Activated CD4-positive, alpha-beta memory T cell treated with anti-CD3 and anti-CD28 coated beads, Interleukin-2, amount 10 ng/mL, durations not matched to agents 7 days and 5 days (primary cell): ENCODE data around the gene DAB1. TPM values are rescaled to one million over a fixed set of nuclear protein-coding genes. Genes with fewer than 3 reads are reported as not detected.

Experiments used
- CTCF ChIA-PET: fragments of 350-600 bp; sonication (Branson Sonifier 250); formaldehyde crosslinking; loops from one replicate; lab custom pipeline; 2021; ENCODE audit warnings: antibody characterized with exemption, inconsistent platforms; lab: Charles Lee
- POLR2A ChIA-PET: fragments of 350-600 bp; sonication (Branson Sonifier 250); formaldehyde crosslinking; loops from one replicate; lab custom pipeline; 2021; ENCODE audit warnings: antibody characterized with exemption; lab: Charles Lee
- DNase-seq: peaks from one replicate; pipeline ENCODE4 v3.0.0-alpha.2; 2020
- H3K27ac Mint-ChIP-seq: one replicate; pipeline ENCODE4 v1.8.0; 2021; ENCODE audit warnings: mild to moderate bottlenecking, mixed read lengths
- H3K27me3 Mint-ChIP-seq: one replicate; pipeline ENCODE4 v1.8.0; 2021; ENCODE audit warnings: mixed read lengths
- H3K36me3 Mint-ChIP-seq: one replicate; pipeline ENCODE4 v1.8.0; 2021; ENCODE audit warnings: low read depth, mixed read lengths
- H3K4me1 Mint-ChIP-seq: one replicate; pipeline ENCODE4 v1.8.0; 2021; ENCODE audit warnings: mixed read lengths
- H3K4me3 Mint-ChIP-seq: one replicate; pipeline ENCODE4 v1.8.0; 2021; ENCODE audit warnings: mild to moderate bottlenecking, mixed read lengths
- H3K9me3 Mint-ChIP-seq: one replicate; pipeline ENCODE4 v1.8.0; 2021; ENCODE audit warnings: mixed read lengths
- total RNA-seq, 2 experiments: library from RNA; stranded (reverse); gene quantifications; one replicate each; pipeline ENCODE4 v1.2.3, GENCODE V29; 2021

DAB1 gene
- total RNA-seq, 2 experiments from 2014 or later: 3.9 to 4.0 TPM

DNA sequence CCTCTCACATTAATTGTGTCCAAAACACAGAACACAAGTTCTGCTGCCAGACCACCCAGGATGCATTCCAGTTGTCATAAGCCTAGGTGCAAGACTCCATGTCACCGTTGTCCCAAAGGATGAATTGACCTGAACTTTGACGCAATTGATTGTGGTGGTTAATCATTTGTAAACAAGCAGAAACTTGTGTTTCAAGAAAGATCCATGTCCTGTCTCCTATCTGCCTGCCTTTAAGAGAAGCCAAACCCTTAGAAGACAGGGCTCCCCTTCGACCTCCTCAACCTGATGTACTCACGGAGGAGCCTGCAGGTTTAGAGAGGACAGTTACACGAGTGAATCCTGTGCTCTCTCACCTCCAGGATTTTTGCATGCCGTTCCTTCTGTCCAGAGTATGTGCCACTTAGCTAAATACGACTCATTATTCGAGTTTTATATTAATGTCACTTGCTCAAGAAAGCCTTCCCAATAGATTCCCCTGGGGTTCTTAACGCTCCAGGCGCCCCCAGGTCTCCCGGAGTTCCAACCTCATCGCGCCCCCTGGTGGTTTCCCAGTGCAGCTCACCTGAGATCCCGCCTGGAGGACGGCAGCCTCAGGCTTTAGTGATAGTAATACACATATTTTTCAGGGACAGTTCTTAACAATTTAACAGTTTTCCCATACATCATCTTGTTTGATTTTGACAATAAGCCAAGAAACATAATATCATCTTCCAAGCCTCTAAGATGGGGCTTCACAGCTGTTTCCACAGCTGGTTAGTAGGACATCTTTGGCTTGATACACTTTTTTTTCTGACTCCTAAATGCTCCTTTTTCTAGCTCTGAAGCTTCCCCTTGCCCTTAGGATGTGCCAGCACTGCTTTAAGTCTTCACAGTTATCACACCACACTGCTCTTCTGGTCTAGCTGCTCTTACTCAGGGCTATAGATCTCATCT is 455.7 kb downstream of the DAB1 start:
- DNase-seq: no peak
- Mint-ChIP-seq H3K36me3 (no peaks in the 10 kb centered on the region), H3K27me3 (no peaks in the 10 kb centered on the region), H3K9me3 (no peaks in the 10 kb centered on the region), H3K27ac (no peak overlapping the region), H3K4me3 (no peak overlapping the region), H3K4me1 (no peaks in the 10 kb centered on the region)
- POLR2A ChIA-PET: no interaction called here
- CTCF ChIA-PET: interaction anchor here (1.9 kb wide), 1 partner anchor 136 kb away, joined by 4 read pairs; no protein-coding TSS in a partner anchor

DNA sequence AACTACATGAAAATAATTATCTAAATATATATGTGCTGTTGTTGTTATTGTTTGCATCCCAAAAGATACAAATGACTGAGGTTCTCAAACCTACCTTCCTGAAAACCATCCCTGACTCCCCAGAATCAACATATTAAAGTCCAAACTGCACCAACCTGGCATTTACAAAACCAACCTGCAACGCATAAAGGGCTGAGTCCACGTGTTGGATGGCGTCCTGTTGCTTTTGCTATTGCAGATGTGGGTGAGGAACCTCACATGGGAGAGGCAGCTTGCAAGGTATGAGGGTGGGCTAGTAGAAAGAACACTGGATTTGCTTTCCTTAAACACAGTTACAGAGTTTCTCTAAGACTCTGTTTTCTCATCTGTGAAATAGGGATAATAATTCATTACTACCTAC is 456.5 kb downstream of the DAB1 start:
- no peaks in the 10 kb centered on the region for H3K4me1 Mint-ChIP-seq
- DNase-seq: no peak
- no peaks in the 10 kb centered on the region for H3K9me3 Mint-ChIP-seq
- CTCF ChIA-PET: interaction anchor here (1.9 kb wide), 1 partner anchor 135 kb away, joined by 4 read pairs; no protein-coding TSS in a partner anchor
- POLR2A ChIA-PET: no interaction called here
- no peak overlapping the region for H3K27ac Mint-ChIP-seq
- no peaks in the 10 kb centered on the region for H3K27me3 Mint-ChIP-seq
- H3K36me3 Mint-ChIP-seq: no peaks in the 10 kb centered on the region
- no peak overlapping the region for H3K4me3 Mint-ChIP-seq

DNA sequence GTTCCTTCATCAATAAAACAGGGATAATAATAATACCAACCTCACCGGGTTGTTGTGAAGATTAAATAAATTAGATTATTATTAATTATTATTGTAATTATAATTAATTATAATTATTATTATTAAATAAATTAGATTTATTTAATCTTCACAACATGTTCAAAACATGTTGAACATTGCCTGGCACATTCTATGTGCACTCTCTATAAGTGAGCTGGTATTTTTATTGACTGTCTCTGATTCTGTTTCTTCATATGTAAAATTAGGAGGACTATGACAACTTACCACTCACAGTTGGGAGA is 457.2 kb downstream of the DAB1 start:
- Mint-ChIP-seq H3K27me3 (no peaks in the 10 kb centered on the region), H3K4me1 (no peaks in the 10 kb centered on the region), H3K9me3 (no peaks in the 10 kb centered on the region), H3K36me3 (no peaks in the 10 kb centered on the region), H3K4me3 (no peak overlapping the region), H3K27ac (no peak overlapping the region)
- CTCF ChIA-PET: no interaction called here
- no peak for DNase-seq
- POLR2A ChIA-PET: no interaction called here

DNA sequence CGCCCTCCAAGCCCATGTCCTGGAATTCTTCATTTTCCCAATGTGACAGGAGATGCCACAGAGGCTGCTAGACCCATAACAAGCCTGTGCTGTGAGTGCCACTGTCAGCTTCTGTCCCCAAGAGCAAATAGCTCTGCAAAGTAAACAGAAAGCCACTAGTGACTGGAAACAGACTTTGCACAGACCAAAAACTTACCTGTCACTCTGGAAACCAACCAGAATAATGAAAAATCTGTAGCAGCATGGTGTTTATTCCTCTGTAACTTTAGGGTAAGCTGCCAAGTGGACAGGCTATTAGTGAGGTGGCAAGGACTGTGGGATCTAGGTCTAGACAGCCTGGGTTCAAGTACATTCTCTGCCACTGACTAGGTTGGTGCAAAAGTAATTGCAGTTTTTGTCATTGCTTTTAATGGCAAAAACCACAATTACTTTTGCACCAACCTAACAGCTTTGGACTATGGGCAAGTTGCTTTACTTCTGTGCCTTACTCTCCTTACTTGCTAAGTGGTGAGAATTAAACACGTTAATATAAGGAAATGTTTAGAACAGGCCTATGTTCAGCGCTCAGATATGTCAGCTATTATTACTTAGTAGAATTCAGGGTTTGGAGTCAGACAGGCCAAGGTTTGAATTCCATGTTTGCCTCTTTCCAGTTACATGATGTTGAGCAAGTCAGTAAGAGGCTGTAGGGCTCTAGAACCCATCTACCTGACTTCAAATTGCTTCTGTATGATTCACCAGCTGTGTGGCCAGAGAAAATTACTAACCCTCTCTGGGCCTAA is 457.8 kb downstream of the DAB1 start, which contains the start of gene C8B:
Gene C8B, minus strand, starts transcription at position 100 of the 782 bp plus-strand sequence. Its CDS starts 67 bp downstream, at position 33.
- no peaks in the 10 kb centered on the region for H3K36me3 Mint-ChIP-seq
- no peaks in the 10 kb centered on the region for H3K4me1 Mint-ChIP-seq
- ChIA-PET POLR2A (no interaction called here), CTCF (no interaction called here)
- no peaks in the 10 kb centered on the region for H3K27me3 Mint-ChIP-seq
- H3K9me3 Mint-ChIP-seq: no peaks in the 10 kb centered on the region
- DNase-seq: no peak
- H3K27ac Mint-ChIP-seq: no peak within 1 kb of the TSS
- no peak within 1 kb of the TSS for H3K4me3 Mint-ChIP-seq

DNA sequence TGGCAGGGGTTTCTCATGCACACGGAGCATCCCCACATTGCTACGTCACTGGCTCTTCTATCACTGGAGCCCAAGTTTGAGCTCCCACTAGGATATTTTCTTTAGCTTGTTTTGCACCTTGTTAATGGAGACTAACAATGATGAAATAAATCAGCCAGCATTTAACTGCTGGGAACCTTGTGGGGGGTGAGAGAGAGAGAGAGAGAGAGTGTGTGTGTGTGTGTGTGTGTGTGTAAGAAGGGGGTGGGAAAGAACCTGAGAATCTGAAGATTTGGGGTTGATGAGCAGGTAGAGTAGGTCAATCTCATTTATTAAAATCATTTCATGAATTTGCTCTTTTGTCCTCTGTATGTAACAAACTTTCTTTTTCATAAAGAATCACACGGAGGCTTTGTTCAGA is 458.7 kb downstream of the DAB1 start:
- no peaks in the 10 kb centered on the region for H3K36me3 Mint-ChIP-seq
- ChIA-PET POLR2A (no interaction called here), CTCF (no interaction called here)
- H3K9me3 Mint-ChIP-seq: no peaks in the 10 kb centered on the region
- no peak overlapping the region for H3K4me3 Mint-ChIP-seq
- H3K27ac Mint-ChIP-seq: no peak overlapping the region
- H3K27me3 Mint-ChIP-seq: no peaks in the 10 kb centered on the region
- no peaks in the 10 kb centered on the region for H3K4me1 Mint-ChIP-seq
- no peak for DNase-seq

DNA sequence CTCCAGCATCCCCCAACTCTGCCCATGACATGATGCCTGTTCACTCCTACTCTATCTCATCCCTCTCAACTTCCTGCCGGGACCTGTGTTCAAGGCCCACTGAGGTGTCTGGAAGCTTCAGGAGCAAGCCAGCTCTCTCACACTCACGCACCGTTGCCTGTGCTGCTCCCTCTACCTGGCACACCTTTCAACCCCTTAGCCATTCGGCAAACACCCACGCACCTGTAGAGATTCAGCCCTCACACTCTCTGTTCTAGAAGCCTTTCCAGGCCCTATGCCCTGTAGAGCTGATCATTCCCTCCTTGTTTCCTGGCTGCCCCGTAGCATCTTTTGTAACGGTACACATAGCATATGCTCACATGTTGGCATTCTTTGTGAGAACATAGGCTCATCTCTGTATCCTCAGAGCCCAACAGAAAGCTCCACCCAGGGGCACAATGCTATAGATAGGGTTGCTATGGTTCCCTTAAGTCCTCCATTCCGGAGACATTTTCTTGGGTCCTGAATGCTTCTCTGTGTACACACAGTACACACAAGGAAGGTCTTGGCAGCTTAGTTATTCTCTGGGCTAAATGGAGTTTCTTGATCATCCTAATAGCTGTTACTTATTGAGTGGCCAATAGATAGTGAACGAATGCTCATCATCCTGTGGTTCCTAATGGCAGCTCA is 459.4 kb downstream of the DAB1 start:
- Mint-ChIP-seq H3K4me1 (no peaks in the 10 kb centered on the region), H3K36me3 (no peaks in the 10 kb centered on the region), H3K27me3 (no peaks in the 10 kb centered on the region), H3K27ac (no peak overlapping the region), H3K4me3 (no peak overlapping the region), H3K9me3 (no peaks in the 10 kb centered on the region)
- DNase-seq: no peak
- ChIA-PET POLR2A (no interaction called here), CTCF (no interaction called here)

DNA sequence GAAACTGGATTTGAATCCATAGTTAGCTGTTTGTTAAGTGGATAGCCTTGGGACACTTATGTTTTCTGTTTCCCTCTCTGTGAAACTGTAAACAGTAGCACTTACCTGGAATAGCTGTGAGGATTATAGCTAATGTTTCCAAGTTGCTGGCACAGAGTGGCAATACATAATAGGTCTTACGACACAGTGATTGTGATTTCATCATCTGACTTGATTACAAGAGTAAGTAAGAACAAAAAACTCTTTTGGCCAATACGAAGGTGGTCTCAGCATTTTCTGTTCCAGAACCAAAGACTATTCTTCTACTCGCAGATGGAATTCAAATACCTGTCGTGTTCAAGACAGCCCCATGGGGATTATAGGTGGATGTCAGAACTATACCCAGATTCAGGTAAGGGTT is 460.2 kb downstream of the DAB1 start:
- H3K27ac Mint-ChIP-seq: no peak overlapping the region
- no peak for DNase-seq
- no peaks in the 10 kb centered on the region for H3K9me3 Mint-ChIP-seq
- POLR2A ChIA-PET: no interaction called here
- H3K27me3 Mint-ChIP-seq: no peaks in the 10 kb centered on the region
- H3K36me3 Mint-ChIP-seq: no peaks in the 10 kb centered on the region
- no peak overlapping the region for H3K4me3 Mint-ChIP-seq
- CTCF ChIA-PET: no interaction called here
- no peaks in the 10 kb centered on the region for H3K4me1 Mint-ChIP-seq

DNA sequence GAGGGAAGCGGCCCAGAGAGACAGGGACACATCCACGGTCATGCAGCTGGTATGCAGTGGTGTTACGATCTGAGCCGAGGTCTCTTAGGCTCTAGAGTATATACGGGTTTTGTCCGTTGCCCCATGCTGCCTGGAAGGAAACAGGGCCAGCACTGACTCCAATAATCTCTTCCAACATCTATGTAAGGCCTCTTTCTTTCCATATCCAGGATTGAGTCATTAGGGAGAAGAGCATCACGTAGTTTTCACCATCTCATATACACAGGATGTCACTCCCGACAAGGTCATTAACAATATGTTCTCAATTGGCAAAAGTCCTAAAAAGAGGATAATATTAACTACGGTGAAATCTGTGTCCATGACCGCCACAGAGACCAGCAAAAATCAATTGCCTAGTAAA is 462.4 kb downstream of the DAB1 start:
- ChIA-PET POLR2A (no interaction called here), CTCF (no interaction called here)
- Mint-ChIP-seq H3K9me3 (no peaks in the 10 kb centered on the region), H3K4me1 (no peaks in the 10 kb centered on the region), H3K27ac (no peak overlapping the region), H3K4me3 (no peak overlapping the region), H3K36me3 (no peaks in the 10 kb centered on the region), H3K27me3 (no peaks in the 10 kb centered on the region)
- no peak for DNase-seq

DNA sequence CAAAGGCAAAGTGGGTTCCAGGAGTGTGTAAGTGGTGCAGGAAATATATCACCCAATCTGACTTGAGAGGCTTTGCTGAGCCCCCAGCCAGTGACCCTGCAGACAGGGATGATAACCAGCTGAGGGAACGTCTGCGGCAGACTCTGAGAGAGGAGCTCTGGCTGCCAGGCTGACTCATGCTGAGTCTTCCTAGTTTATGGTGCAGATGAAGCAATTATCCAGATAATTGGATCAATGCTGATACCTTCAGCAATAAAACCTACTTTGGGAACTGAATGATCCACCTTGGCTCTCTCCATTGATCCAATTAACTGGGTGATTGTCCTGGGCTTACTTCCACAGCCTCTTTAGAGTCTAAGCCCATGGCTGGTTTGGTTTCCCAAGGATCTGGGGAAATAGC is 465.3 kb downstream of the DAB1 start:
- no peak overlapping the region for H3K4me3 Mint-ChIP-seq
- H3K9me3 Mint-ChIP-seq: no peaks in the 10 kb centered on the region
- H3K27ac Mint-ChIP-seq: no peak overlapping the region
- ChIA-PET POLR2A (no interaction called here), CTCF (no interaction called here)
- DNase-seq: no peak
- no peaks in the 10 kb centered on the region for H3K27me3 Mint-ChIP-seq
- no peaks in the 10 kb centered on the region for H3K36me3 Mint-ChIP-seq
- no peaks in the 10 kb centered on the region for H3K4me1 Mint-ChIP-seq

DNA sequence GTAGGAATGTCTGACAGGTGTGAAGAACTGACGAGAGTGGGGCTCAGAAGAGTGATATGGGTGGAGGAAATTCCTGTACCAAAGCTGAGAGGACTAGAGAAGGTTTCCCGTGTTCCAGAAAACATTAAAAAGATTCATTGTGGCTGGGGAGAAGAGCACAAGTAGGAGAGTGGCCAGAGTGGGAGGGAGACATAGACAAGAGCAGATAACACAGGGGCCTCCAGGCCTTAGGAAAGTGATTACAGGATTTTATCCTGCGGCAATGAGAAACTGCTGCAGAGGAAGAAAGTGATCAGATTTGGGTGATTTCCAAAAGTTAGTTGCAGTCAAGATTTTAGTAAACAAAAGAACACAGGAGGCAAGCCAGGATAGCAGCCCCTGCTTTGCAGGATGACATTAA is 465.9 kb downstream of the DAB1 start:
- Mint-ChIP-seq H3K27ac (no peak overlapping the region), H3K27me3 (no peaks in the 10 kb centered on the region), H3K4me1 (no peaks in the 10 kb centered on the region), H3K9me3 (no peaks in the 10 kb centered on the region), H3K4me3 (no peak overlapping the region), H3K36me3 (no peaks in the 10 kb centered on the region)
- no peak for DNase-seq
- ChIA-PET POLR2A (no interaction called here), CTCF (no interaction called here)

DNA sequence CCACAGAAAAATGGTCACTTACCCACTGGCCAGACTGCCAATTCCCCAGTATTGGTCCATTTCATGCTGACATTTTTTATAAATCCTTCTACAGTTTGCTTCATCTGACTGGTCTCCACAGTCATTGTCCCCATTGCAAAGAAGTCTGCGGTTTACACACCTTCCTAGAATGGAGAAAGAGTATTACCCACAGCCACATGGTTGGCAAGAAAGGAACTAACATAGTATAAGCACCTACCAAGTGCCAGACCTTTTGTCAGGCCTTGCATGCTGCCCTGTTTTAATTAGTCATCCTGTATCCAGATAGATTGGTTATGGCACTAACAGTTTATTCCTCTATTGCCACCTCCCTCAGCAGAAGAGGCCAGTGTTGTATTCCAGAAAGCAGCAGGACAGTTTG is 469.2 kb downstream of the DAB1 start:
- H3K27ac Mint-ChIP-seq: no peak overlapping the region
- H3K27me3 Mint-ChIP-seq: no peaks in the 10 kb centered on the region
- ChIA-PET POLR2A (no interaction called here), CTCF (no interaction called here)
- no peaks in the 10 kb centered on the region for H3K9me3 Mint-ChIP-seq
- DNase-seq: no peak
- H3K36me3 Mint-ChIP-seq: no peaks in the 10 kb centered on the region
- no peaks in the 10 kb centered on the region for H3K4me1 Mint-ChIP-seq
- H3K4me3 Mint-ChIP-seq: no peak overlapping the region

DNA sequence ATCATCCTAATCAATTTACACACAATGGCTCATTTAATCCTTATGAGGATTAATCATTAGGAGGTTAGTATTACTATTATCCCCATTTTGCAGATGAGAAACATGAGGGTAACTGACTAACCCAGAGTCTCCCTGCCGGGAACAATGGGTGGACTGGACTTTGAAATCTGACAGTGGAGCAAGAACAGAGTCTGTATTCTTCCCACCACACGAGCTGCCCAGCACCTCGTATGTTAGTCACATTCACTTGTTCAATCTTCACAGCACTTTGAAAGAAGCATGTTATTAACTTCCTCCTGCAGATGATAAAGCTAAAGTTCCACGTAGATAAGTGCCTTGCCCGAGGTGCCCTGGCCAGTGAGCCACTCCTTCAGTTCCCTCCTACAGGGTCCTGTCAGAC is 470.5 kb downstream of the DAB1 start:
- Mint-ChIP-seq H3K4me1 (no peaks in the 10 kb centered on the region), H3K27me3 (no peaks in the 10 kb centered on the region), H3K9me3 (no peaks in the 10 kb centered on the region), H3K36me3 (no peaks in the 10 kb centered on the region), H3K4me3 (no peak overlapping the region), H3K27ac (no peak overlapping the region)
- no peak for DNase-seq
- ChIA-PET POLR2A (no interaction called here), CTCF (no interaction called here)

DNA sequence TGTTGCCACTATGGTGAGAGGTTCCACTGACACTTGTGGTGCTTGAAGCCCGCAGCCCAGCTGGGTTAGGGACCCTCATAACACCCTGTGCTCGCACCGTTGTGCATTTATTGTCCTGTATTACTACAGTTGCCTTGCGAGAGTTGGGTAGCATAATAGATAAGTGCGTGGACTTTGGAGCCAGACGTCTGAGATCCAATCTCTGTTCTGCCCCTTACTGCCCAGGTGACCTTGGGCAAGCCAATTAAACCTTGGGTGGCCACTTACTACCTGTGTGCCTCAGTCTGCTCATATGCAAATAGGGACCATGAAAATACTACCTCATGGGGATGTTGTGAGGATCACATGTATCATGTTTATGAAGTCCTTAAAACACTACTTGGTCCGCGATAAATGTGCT is 471.4 kb downstream of the DAB1 start:
- H3K9me3 Mint-ChIP-seq: no peaks in the 10 kb centered on the region
- H3K27ac Mint-ChIP-seq: no peak overlapping the region
- no peak overlapping the region for H3K4me3 Mint-ChIP-seq
- ChIA-PET CTCF (no interaction called here), POLR2A (no interaction called here)
- H3K36me3 Mint-ChIP-seq: no peaks in the 10 kb centered on the region
- no peak for DNase-seq
- no peaks in the 10 kb centered on the region for H3K27me3 Mint-ChIP-seq
- no peaks in the 10 kb centered on the region for H3K4me1 Mint-ChIP-seq
